Endothelial cell of umbilical vein (primary cell): ENCODE results near the gene CTSC. TPM values are rescaled to one million over a fixed set of nuclear protein-coding genes. Genes with fewer than 3 reads are reported as not detected.

Experiments
- BruUV-seq: library from RNA; stranded (reverse); fragments of 400-500 nt; replicated peaks from 2 replicates; lab custom pipeline; 2021; lab: Mats Ljungman, UMichigan
- CTCF ChIA-PET: fragments of 300-600, 350-600 bp; sonication (Branson Sonifier 250); formaldehyde crosslinking; loops from one replicate; lab custom pipeline; 2021; ENCODE audit warnings: antibody characterized with exemption, inconsistent platforms; lab: Charles Lee
- POLR2A ChIA-PET: fragments of 300-600, 350-600 bp; sonication (Branson Sonifier 250); formaldehyde crosslinking; loops from one replicate; lab custom pipeline; 2021; ENCODE audit warnings: antibody characterized with exemption, inconsistent platforms; lab: Charles Lee
- DNase-seq: peaks from one replicate; pipeline ENCODE4 v3.0.0-alpha.2; 2011; ENCODE audit warnings: low read depth, low spot score
- FAIRE-seq: peaks from 2 replicates; lab custom pipeline; 2011; peaks lifted over from hg19 to GRCh38; lab: Jason Lieb, UNC
- H2AFZ ChIP-seq: 2 replicates; pipeline ENCODE4 v1.6.0; 2012; ENCODE audit warnings: low read depth, low read length, control low read depth, inconsistent platforms
- H3K27ac ChIP-seq: 2 replicates; pipeline ENCODE4 v1.5.1; 2011; ENCODE audit warnings: low read depth, mild to moderate bottlenecking, control low read depth, low read length, moderate library complexity; ENCODE audit not compliant: insufficient read depth
- H3K27me3 ChIP-seq, 2 experiments: 2 replicates each; pipeline versions ENCODE4 v1.6.0 to v1.6.1; 2011; ENCODE audit warnings: low read length in 2 of 2, mixed read lengths in 1 of 2; ENCODE audit not compliant: control insufficient read depth in 2 of 2, insufficient read depth in 2 of 2
- H3K36me3 ChIP-seq, 2 experiments: 2 replicates in 1 of 2; 3 replicates in 1 of 2; pipeline ENCODE4 v1.5.1; 2011; ENCODE audit warnings: low read length in 2 of 2, mild to moderate bottlenecking in 1 of 2, moderate library complexity in 1 of 2; ENCODE audit not compliant: control insufficient read depth in 2 of 2, insufficient read depth in 2 of 2; ENCODE audit errors: extremely low read depth in 1 of 2
- H3K4me1 ChIP-seq: 3 replicates; pipeline ENCODE4 v1.5.1; 2011; ENCODE audit warnings: mild to moderate bottlenecking, low read length; ENCODE audit not compliant: control insufficient read depth, insufficient read depth; ENCODE audit errors: extremely low read depth
- H3K4me2 ChIP-seq: 2 replicates; pipeline ENCODE4 v1.6.1; 2011; ENCODE audit warnings: low read length, control low read depth, mixed read lengths; ENCODE audit not compliant: insufficient read depth
- H3K4me3 ChIP-seq, 3 experiments: fragments of 200-600 bp in 1 of 3; sonication (generic), shearing (Covaris generic) in 1 of 3; replicated peaks in 1 of 3; 2 replicates each; pipeline ENCODE4 v1.5.1; 2011 to 2016; ENCODE audit warnings: control low read depth in 3 of 3, low read length in 3 of 3, mild to moderate bottlenecking in 2 of 3, inconsistent platforms in 1 of 3, low read depth in 1 of 3, moderate library complexity in 1 of 3; ENCODE audit not compliant: insufficient read depth in 1 of 3
- H3K79me2 ChIP-seq: 2 replicates; pipeline ENCODE4 v1.6.0; 2012; ENCODE audit warnings: low read length, inconsistent platforms; ENCODE audit not compliant: control insufficient read depth, insufficient read depth
- H3K9ac ChIP-seq: replicated peaks from 2 replicates; pipeline ENCODE3; 2011; ENCODE audit warnings: low read length, control low read depth; ENCODE audit not compliant: insufficient read depth; ENCODE audit errors: extremely low read depth
- H3K9me1 ChIP-seq: replicated peaks from 3 replicates; pipeline ENCODE4 v1.6.0; 2011; ENCODE audit warnings: mild to moderate bottlenecking, low read length; ENCODE audit not compliant: control insufficient read depth, insufficient read depth; ENCODE audit errors: extremely low read depth
- H3K9me3 ChIP-seq: replicated peaks from 2 replicates; pipeline ENCODE4 v1.5.1; 2012; ENCODE audit warnings: low read length, inconsistent platforms; ENCODE audit not compliant: control insufficient read depth, insufficient read depth
- H4K20me1 ChIP-seq: replicated peaks from 2 replicates; pipeline ENCODE3; 2011; ENCODE audit warnings: mild to moderate bottlenecking, low read length; ENCODE audit not compliant: control insufficient read depth, insufficient read depth; ENCODE audit errors: extremely low read depth
- EZH2 ChIP-seq: IDR thresholded peaks from 2 replicates; pipeline ENCODE4 v1.6.1; 2012; ENCODE audit warnings: borderline replicate concordance, low read depth, mild to moderate bottlenecking, moderate library complexity, low read length, inconsistent platforms; ENCODE audit not compliant: severe bottlenecking
- FOS ChIP-seq: IDR thresholded peaks from 2 replicates; pipeline ENCODE4 v1.6.1; 2011; ENCODE audit warnings: mild to moderate bottlenecking, low read length, moderate library complexity, borderline replicate concordance; ENCODE audit not compliant: insufficient read depth
- GATA2 ChIP-seq: IDR thresholded peaks from 2 replicates; pipeline ENCODE4 v1.7.0; 2011; ENCODE audit warnings: low read depth, mild to moderate bottlenecking, moderate library complexity, mixed read lengths, low read length; ENCODE audit not compliant: insufficient read length, insufficient read depth
- JUN ChIP-seq: IDR thresholded peaks from 2 replicates; pipeline ENCODE4 v1.6.1; 2011; ENCODE audit warnings: borderline replicate concordance, low read depth; ENCODE audit not compliant: insufficient read length, insufficient read depth
- MYC ChIP-seq: IDR thresholded peaks from one replicate; pipeline ENCODE4 v1.6.1; 2011; ENCODE audit warnings: mild to moderate bottlenecking, low read depth, low read length
- POLR2A ChIP-seq: IDR thresholded peaks from 2 replicates; pipeline ENCODE4 v1.6.1; 2012; ENCODE audit warnings: low read depth, mild to moderate bottlenecking, control low read depth, low read length
- POLR2AphosphoS5 ChIP-seq: IDR thresholded peaks from 2 replicates; pipeline ENCODE4 v1.6.1; 2012; ENCODE audit warnings: low read depth, mild to moderate bottlenecking, control low read depth, low read length, moderate library complexity; ENCODE audit not compliant: insufficient read depth
- dilution Hi-C: fragments of 300-500 bp; cut with MboI; formaldehyde crosslinking; loops from one replicate; pipeline ENCODE4 v1.15.0; 2019; ENCODE audit warnings: low sequenced_read_pairs; ENCODE audit not compliant: extremely low pct_ligation_motif_present
- intact Hi-C: fragments of 100-400 bp; cut with micrococcal nuclease; formaldehyde crosslinking; loops from one replicate; pipeline ENCODE4 v1.10.0; 2022
- polyA plus RNA-seq, 4 experiments: library from polyadenylated mRNA; depleted of rRNA in 3 of 4; stranded (reverse) in 3 of 4; unstranded in 1 of 4; fragments of >200 nt; gene quantifications; 2 replicates each; pipeline versions ENCODE4 v1.2.1 to v1.2.3, GENCODE V29; 2011 to 2012; ENCODE audit warnings: missing spikeins in 1 of 4
- total RNA-seq: library from RNA; stranded (reverse); gene quantifications from 2 replicates; pipeline ENCODE4 v1.2.3, GENCODE V29; 2021
- TF ChIP-seq, protein P1 (sequence below): IDR thresholded peaks from 2 replicates; pipeline ENCODE4 v1.6.1; 2011; ENCODE audit not compliant: insufficient read depth, insufficient read length
- TF ChIP-seq, protein P2 (sequence below), 2 donors: IDR thresholded peaks; 1 replicate in 1 of 2; 2 replicates in 1 of 2; pipeline ENCODE4 v1.5.1; 2011; ENCODE audit warnings: low read length in 2 of 2, mild to moderate bottlenecking in 2 of 2, moderate library complexity in 2 of 2, control low read depth in 1 of 2, inconsistent platforms in 1 of 2, low read depth in 1 of 2; ENCODE audit not compliant: insufficient read depth in 1 of 2; ENCODE audit errors: extremely low read depth in 1 of 2

CTSC gene
- total and polyA plus RNA-seq, 2 donors (not counting 3 experiments of a cell fraction or from before 2014, with no cell fraction given) = 130 to 186 TPM

- H3K4me1 ChIP-seq = no peaks in the 10 kb centered on the region
- no peak overlapping the region for H3K9ac ChIP-seq
- H3K9me3 ChIP-seq = no peaks in the 10 kb centered on the region
- intact Hi-C loops (no loop called here), dilution Hi-C loops (no loop called here)
- no peak overlapping the region for H2AFZ ChIP-seq
- no peaks in the 10 kb centered on the region for H4K20me1 ChIP-seq
- no peaks in the 10 kb centered on the region for H3K36me3 ChIP-seq
- H3K4me3 ChIP-seq = no peak overlapping the region
- no TSS peak for BruUV-seq
- H3K4me2 ChIP-seq = no peak overlapping the region
- H3K27me3 ChIP-seq = no peaks in the 10 kb centered on the region
- ChIA-PET POLR2A (no interaction called here), CTCF (interaction anchor here (1.6 kb wide), 1 partner anchor 32 kb away, joined by 4 read pairs; no protein-coding TSS in a partner anchor)
- no peaks in the 10 kb centered on the region for H3K79me2 ChIP-seq
- TF ChIP-seq, protein P1, sequence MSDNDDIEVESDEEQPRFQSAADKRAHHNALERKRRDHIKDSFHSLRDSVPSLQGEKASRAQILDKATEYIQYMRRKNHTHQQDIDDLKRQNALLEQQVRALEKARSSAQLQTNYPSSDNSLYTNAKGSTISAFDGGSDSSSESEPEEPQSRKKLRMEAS = no peak
- TF ChIP-seq FOS (no peak), JUN (no peak), MYC (no peak)
- TF ChIP-seq, protein P2, sequence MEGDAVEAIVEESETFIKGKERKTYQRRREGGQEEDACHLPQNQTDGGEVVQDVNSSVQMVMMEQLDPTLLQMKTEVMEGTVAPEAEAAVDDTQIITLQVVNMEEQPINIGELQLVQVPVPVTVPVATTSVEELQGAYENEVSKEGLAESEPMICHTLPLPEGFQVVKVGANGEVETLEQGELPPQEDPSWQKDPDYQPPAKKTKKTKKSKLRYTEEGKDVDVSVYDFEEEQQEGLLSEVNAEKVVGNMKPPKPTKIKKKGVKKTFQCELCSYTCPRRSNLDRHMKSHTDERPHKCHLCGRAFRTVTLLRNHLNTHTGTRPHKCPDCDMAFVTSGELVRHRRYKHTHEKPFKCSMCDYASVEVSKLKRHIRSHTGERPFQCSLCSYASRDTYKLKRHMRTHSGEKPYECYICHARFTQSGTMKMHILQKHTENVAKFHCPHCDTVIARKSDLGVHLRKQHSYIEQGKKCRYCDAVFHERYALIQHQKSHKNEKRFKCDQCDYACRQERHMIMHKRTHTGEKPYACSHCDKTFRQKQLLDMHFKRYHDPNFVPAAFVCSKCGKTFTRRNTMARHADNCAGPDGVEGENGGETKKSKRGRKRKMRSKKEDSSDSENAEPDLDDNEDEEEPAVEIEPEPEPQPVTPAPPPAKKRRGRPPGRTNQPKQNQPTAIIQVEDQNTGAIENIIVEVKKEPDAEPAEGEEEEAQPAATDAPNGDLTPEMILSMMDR (IDR thresholded peaks at IDR 0.05; ENCODE audit: extremely low read depth in 1 of 2, insufficient read depth in 1 of 2, low read depth in 1 of 2, low read length in 2 of 2) = no peak
- FAIRE-seq (no peak), DNase-seq (no peak)
- H3K9me1 ChIP-seq = no peaks in the 10 kb centered on the region
- no peak overlapping the region for H3K27ac ChIP-seq
Observed at GRCh38 chr11:88345408-88345807, 7.9 kb upstream of the CTSC start.

- no peaks in the 10 kb centered on the region for H4K20me1 ChIP-seq
- no peaks in the 10 kb centered on the region for H3K36me3 ChIP-seq
- no peak overlapping the region for H3K4me3 ChIP-seq
- BruUV-seq = no TSS peak
- intact Hi-C loops = no loop called here
- POLR2A ChIA-PET = no interaction called here
- no peaks in the 10 kb centered on the region for H3K4me1 ChIP-seq
- no peaks in the 10 kb centered on the region for H3K27me3 ChIP-seq
- no peak for TF ChIP-seq POLR2A
- TF ChIP-seq, protein P1 = no peak
- TF ChIP-seq MYC = no peak
- TF ChIP-seq FOS = no peak
- TF ChIP-seq GATA2 = no peak
- TF ChIP-seq, protein P2 (IDR thresholded peaks at IDR 0.05; ENCODE audit: extremely low read depth in 1 of 2, insufficient read depth in 1 of 2, low read depth in 1 of 2, low read length in 2 of 2) = no peak
- TF ChIP-seq JUN = no peak
- no peak for TF ChIP-seq EZH2
- no peak for TF ChIP-seq POLR2AphosphoS5
- no peaks in the 10 kb centered on the region for H3K9me1 ChIP-seq
- dilution Hi-C loops = no loop called here
- peak; percentile 44 for FAIRE-seq
- H3K4me2 ChIP-seq = no peak overlapping the region
- no peak overlapping the region for H3K27ac ChIP-seq
- H3K79me2 ChIP-seq = no peaks in the 10 kb centered on the region
- no peak for DNase-seq
- H3K9ac ChIP-seq = no peak overlapping the region
- CTCF ChIA-PET = interaction anchor here (0.7 to 1.6 kb wide), 2 partner anchors 8 to 32 kb away, joined by 3 to 4 read pairs; no protein-coding TSS in a partner anchor
- H3K9me3 ChIP-seq = no peaks in the 10 kb centered on the region
- H2AFZ ChIP-seq = no peak overlapping the region
Observed at GRCh38 chr11:88344869-88345268, 7.3 kb upstream of the CTSC start.
